22Rv1 (cell line): ENCODE data around the gene SLCO3A1.

ENCODE experiments used
- H3K27ac ChIP-seq: fragments of 450-650 bp; 2 replicates; pipeline ENCODE4 v1.5.1; 2017
- ZFX ChIP-seq: fragments of 450-650 bp; IDR thresholded peaks from 2 replicates; pipeline ENCODE4 v1.6.1; 2017; ENCODE audit warnings: antibody characterized with exemption, borderline replicate concordance
- TF ChIP-seq, protein P1 (sequence below): fragments of 450-650 bp; IDR thresholded peaks from 2 replicates; pipeline ENCODE4 v1.5.1; 2017; ENCODE audit warnings: mild to moderate bottlenecking

The SLCO3A1 gene

DNA sequence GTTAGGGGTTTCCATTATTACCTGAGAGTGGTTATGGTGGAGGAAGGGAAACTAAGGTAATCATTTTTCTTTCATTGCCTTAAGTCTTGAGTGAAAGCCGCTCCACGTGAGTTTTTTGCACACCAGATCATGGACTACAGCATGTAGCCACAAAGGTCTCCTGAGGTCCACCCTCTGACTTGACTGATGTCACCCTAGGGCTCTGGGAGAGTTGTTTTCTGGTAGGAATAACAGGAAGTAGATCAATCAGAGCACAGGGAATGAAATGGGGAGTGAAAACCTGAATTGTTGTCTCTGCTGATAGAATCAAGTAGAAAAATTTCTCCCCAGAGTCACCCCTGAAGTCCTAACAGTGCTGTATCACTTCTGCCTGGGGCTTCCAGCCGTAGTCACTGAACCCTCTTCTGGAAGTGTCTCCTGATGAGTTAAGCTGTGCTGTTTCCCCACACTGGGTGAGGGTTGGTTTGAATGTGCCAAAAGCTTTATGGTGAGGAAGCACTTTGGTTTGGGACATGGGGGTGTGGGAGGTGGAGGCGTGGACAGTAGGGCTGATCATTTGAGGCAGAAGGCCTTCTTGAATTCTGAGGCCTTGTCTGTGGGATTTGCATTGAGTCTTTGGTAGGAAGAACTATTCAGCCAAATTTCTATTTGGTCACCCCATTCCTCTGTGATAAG, 64.3 kb downstream of the SLCO3A1 start:
- TF ChIP-seq, protein P1, sequence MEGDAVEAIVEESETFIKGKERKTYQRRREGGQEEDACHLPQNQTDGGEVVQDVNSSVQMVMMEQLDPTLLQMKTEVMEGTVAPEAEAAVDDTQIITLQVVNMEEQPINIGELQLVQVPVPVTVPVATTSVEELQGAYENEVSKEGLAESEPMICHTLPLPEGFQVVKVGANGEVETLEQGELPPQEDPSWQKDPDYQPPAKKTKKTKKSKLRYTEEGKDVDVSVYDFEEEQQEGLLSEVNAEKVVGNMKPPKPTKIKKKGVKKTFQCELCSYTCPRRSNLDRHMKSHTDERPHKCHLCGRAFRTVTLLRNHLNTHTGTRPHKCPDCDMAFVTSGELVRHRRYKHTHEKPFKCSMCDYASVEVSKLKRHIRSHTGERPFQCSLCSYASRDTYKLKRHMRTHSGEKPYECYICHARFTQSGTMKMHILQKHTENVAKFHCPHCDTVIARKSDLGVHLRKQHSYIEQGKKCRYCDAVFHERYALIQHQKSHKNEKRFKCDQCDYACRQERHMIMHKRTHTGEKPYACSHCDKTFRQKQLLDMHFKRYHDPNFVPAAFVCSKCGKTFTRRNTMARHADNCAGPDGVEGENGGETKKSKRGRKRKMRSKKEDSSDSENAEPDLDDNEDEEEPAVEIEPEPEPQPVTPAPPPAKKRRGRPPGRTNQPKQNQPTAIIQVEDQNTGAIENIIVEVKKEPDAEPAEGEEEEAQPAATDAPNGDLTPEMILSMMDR: no peak
- no peak for TF ChIP-seq ZFX
- no peak overlapping the region for H3K27ac ChIP-seq

DNA sequence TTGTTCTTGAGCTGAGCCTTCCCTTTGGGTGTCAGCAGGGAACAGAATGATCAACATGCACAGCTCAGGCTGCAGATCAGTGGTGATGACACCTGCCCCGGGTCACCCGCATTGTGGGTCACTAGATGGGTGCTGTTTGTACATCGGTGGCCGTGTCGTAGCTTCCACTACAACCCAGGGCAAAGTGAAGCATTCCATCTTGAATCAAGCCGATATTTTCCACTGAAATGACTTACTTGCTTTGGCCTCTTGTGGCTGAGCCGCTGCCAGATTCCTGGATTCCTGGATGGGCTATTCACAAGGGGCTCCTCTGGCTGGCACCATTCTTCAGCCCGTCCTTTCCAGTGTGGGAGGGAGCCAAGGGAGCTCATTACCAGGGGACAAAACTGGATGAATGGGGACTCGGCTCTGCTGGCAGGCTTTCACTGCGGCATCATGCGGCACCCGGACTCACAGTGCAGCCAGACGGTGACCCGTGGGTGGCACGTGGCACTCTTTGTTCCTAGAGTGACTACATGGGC, 65.6 kb downstream of the SLCO3A1 start:
- H3K27ac ChIP-seq: no peak overlapping the region
- no peak for TF ChIP-seq ZFX
- TF ChIP-seq, protein P1: no peak

DNA sequence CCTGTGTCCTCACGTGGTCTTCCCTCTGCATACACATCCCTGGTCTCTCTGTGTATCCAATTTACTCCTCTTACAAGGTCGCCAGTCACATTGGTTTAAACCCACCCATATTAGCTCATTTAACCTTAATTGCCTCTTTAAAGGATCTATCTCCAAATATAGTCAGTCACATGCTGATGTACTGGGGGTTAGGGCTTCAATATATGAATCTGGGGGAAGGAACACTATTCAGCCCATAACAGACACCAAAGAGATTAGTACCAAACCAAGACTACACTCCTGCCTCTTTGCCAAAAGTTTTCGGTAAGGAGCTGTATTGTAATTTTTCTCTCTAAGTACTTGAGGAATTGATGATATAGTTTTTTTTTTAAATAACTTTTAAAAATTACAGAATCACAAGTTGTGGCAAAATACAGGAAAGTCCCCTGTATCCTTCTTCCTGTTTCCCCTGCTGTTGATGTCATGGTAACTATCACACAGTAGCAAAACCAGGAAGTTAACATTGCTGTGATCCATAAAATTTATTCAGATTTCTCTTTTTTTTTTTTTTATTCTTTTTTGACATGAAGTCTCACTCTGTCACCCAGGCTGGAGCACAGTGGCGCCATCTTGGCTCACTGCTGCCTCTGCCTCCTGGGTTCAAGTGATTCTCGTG, 67.8 kb downstream of the SLCO3A1 start:
- H3K27ac ChIP-seq: no peak overlapping the region
- TF ChIP-seq, protein P1: no peak
- TF ChIP-seq ZFX: no peak

DNA sequence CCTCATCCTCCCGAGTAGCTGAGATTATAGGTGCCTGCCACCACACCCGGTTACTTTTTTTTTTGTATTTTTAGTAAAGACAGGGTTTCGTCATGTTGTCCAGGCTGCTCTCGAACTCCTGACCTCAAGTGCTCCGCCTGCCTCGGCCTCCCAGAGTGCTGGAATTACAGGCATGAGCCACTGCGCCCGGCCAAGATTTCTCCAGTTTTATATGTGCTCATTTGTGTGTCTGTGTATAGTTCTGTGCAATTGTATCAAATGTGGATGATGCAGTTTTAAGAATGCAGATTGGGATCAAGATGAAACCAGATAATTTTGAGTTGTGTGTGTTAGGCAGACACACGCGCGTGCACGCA, 68.3 kb downstream of the SLCO3A1 start:
- no peak overlapping the region for H3K27ac ChIP-seq
- TF ChIP-seq, protein P1: no peak
- no peak for TF ChIP-seq ZFX

DNA sequence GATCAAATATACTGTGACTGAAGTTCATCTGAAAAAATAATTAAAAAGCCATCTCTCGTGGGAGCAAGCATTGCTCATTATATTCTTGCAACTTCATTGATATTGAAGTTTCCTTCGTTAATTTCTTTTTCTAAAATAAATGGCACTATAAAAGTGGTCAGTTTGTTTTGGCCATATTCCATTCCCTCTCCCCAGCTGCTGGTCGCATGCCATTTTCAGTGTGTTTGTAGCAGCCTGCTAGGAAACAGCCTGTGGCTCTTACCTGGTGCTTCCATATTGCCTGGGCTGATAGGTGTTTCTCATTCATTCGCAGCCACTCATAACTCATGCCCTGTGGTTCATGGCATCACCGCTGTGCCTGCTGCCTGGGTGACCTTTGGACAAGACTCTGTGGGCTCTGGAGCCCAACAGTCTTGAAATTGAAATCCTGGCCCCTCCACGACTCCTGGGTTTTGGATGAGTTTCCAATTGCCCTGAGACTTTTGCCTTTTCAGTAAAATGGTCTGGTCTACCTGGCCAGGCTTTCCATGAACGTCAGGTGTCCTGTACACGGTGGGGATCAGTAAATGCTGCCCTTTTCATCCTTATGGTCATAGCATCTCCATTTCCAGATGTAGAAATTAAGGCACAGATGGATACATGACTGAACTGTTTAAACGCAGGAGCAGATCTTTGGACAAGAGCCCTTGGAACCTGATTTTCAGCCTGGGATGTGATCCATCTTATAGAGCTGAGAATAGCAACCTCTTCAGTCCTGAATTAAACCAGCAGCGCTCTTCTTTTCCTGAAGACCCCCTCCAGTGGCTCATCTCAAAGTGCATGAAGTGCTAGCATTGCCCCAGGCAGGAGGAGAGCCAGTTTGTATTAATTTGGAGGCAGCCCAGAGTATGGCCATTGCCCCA, 69.4 kb downstream of the SLCO3A1 start:
- H3K27ac ChIP-seq: no peak overlapping the region
- TF ChIP-seq, protein P1: no peak
- no peak for TF ChIP-seq ZFX

DNA sequence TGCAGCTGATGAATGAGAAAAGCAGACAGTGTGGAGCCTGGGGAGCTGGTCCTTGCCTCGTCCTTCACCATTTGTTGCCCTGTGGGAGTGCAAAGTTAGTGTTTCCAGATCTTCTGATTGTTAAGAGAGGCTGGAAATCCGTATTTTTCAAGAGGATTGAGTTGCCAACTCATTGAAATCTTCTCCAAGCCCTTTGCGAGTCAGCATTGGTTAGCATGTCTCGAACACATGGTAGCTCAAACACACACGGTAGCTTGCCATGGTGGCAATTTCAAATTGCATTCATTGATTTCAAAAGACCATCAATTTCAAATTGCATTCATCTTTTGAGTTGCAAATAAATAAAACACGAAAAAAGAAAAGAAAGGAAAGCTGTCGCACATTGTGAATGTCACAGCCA, 70.7 kb downstream of the SLCO3A1 start:
- TF ChIP-seq, protein P1: no peak
- TF ChIP-seq ZFX: no peak

More for the DNA sequence above, 70.7 kb downstream of the SLCO3A1 start:
- no peak overlapping the region for H3K27ac ChIP-seq
